AG09309 (cell line): ENCODE results near the gene ITGAL.

Source experiments
- DNase-seq: peaks from one replicate; pipeline ENCODE4 v3.0.0-alpha.2; 2010; ENCODE audit warnings: low read depth
- H3K4me3 ChIP-seq: 2 replicates; pipeline ENCODE4 v1.5.1; 2011; ENCODE audit warnings: mild to moderate bottlenecking, low read depth, low read length, moderate library complexity; ENCODE audit not compliant: control insufficient read depth
- TF ChIP-seq, protein P1 (sequence below): IDR thresholded peaks from 2 replicates; pipeline ENCODE4 v1.5.1; 2011; ENCODE audit warnings: mild to moderate bottlenecking, low read depth, low read length, inconsistent platforms; ENCODE audit not compliant: insufficient read depth, control insufficient read depth; ENCODE audit errors: missing control alignments

Gene ITGAL

DNA sequence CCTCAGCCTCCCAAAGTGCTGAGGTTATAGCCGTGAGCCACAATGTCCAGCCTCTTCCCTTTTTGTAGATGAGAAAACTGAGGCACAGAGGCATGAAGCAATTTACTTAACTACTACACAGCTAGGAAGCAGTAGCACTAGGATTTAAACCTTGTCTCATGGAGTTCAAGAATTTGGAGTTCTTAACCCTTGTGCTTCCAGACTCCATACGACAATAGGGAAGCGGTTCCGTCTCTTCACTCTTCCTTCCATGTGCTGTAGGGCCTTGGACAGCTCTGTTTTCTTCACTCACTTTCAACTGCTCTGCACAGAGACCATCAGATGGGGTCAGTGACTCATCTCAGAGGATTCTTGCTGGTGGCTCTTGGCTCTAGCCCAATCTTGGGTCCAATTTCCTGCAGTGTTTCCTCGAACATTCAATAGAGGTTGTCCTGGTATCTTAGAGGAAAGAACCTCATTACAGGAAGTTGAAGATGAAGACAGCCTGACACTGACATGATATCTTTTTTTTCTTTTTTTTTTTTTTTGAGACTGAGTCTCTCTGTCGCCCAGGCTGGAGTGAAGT lies 19.3 kb downstream of the ITGAL start:
- DNase-seq = peak; percentile 24
- no peak overlapping the region for H3K4me3 ChIP-seq
- TF ChIP-seq, protein P1, sequence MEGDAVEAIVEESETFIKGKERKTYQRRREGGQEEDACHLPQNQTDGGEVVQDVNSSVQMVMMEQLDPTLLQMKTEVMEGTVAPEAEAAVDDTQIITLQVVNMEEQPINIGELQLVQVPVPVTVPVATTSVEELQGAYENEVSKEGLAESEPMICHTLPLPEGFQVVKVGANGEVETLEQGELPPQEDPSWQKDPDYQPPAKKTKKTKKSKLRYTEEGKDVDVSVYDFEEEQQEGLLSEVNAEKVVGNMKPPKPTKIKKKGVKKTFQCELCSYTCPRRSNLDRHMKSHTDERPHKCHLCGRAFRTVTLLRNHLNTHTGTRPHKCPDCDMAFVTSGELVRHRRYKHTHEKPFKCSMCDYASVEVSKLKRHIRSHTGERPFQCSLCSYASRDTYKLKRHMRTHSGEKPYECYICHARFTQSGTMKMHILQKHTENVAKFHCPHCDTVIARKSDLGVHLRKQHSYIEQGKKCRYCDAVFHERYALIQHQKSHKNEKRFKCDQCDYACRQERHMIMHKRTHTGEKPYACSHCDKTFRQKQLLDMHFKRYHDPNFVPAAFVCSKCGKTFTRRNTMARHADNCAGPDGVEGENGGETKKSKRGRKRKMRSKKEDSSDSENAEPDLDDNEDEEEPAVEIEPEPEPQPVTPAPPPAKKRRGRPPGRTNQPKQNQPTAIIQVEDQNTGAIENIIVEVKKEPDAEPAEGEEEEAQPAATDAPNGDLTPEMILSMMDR = no peak

- TF ChIP-seq, protein P1 = no peak
- H3K4me3 ChIP-seq = no peak overlapping the region
- DNase-seq = no peak
Observed at GRCh38 chr16:30493941-30494488, 21.5 kb downstream of the ITGAL start.

DNA sequence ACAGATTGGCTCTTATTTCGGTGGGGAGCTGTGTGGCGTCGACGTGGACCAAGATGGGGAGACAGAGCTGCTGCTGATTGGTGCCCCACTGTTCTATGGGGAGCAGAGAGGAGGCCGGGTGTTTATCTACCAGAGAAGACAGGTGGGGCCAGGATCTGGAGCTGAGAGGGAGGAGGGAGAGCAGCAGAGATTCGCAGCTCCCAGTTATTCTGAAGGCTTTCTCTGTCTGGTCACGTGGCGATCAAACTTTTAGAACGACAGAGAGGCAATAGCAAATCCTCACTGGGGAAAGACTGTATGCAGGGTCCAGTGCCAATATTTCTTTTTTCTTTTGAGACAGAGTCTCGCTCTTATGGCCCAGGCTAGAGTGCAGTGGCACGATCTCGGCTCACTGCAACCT lies 22.2 kb downstream of the ITGAL start:
- H3K4me3 ChIP-seq = no peak overlapping the region
- DNase-seq = no peak
- TF ChIP-seq, protein P1 = no peak

DNA sequence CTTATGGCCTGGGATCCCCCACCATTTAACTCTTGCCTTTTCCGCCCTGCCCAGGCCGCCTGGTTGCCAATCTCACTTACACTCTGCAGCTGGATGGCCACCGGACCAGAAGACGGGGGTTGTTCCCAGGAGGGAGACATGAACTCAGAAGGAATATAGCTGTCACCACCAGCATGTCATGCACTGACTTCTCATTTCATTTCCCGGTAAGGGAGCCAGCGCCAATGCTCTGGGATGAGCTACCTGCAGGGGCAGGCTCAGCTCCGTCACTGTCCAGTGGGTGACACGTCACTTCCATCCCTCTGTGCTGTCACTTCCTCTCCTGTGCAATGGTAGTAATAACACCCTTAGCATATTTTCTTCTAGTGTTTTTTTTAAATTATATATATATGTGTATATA lies 26.7 kb downstream of the ITGAL start:
- TF ChIP-seq, protein P1 = no peak
- no peak overlapping the region for H3K4me3 ChIP-seq
- no peak for DNase-seq

DNA sequence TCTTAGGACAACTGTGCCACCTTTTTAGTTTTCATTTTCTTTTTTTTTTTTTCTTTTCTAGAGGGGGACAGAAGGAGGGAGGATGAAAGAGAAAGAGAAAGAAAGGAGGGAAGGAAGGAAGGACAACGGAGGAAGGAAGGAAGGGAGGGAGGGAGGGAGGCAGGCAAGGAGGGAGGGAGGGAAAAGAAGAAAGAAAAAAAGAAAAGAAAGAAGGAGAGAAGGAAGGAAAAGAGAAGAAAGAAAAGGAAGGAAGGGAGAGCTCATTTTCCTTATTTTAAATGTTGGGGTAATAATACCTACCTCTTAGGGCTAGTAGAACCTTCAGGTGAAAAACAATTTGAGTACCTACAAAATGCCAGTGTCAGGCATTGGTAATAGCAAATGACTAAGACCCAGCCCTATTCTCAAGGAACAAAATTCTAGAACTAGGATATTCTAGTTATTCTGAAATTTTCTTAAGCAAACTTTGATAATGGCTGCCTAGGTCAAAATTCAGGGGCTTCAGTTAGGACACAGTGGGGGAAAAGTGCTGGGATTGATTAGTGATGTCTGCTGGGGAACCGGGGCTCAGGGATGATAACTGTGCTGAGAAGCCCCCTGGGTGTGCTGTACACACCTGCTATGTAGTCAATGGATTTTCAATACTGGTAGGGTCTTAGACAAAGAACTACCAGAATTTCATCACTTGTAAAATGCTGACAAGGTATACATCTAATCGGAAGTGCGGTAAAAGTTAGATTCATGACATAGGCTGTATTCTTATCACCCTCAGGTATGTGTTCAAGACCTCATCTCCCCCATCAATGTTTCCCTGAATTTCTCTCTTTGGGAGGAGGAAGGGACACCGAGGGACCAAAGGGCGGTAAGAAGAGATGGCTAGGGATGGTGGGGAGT lies 31.1 kb downstream of the ITGAL start:
- TF ChIP-seq, protein P1 = no peak
- DNase-seq = no peak
- H3K4me3 ChIP-seq = no peak overlapping the region

DNA sequence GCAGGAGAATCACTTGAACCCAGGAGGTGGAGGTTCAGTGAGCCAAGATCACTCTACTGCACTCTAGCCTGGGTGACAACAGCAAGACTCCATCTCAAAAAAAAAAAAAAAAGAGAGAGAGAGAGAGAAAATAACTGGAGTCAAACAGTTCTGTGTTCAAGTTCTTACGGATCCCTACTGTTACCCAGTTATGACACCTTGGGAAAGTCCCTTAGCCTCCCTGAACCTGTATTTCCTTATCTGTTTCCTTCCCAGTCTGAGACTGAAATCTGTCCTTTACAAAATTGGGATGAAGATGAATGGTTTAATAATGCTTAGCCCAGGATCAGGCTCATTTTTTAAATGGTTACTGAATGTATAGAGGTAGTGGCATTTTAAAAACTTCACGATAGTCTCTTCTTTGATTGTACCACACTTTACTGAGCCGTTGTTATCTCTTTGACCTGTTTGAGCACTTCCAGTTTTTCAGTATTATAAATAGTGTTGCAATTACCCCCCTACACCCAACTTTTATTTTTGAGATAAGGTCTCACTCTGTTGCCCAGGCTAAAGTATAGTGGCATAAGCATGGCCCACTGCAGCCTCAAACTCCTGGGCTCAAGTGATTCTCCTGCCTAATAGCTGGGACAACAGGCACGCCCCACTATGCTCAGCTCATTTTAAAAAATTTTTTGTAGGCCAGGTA lies 36.7 kb downstream of the ITGAL start:
- TF ChIP-seq, protein P1 = no peak
- no peak for DNase-seq
- no peak overlapping the region for H3K4me3 ChIP-seq
